CD4-positive, alpha-beta T cell treated with Interferon alpha-2 for 1 hour (primary cell): Measurements from ENCODE around the gene PRR19.

Source experiments
- DNase-seq, 2 donors: peaks; one replicate each; pipeline ENCODE4 v3.0.0-alpha.2; 2020 to 2022

PRR19 gene

DNA sequence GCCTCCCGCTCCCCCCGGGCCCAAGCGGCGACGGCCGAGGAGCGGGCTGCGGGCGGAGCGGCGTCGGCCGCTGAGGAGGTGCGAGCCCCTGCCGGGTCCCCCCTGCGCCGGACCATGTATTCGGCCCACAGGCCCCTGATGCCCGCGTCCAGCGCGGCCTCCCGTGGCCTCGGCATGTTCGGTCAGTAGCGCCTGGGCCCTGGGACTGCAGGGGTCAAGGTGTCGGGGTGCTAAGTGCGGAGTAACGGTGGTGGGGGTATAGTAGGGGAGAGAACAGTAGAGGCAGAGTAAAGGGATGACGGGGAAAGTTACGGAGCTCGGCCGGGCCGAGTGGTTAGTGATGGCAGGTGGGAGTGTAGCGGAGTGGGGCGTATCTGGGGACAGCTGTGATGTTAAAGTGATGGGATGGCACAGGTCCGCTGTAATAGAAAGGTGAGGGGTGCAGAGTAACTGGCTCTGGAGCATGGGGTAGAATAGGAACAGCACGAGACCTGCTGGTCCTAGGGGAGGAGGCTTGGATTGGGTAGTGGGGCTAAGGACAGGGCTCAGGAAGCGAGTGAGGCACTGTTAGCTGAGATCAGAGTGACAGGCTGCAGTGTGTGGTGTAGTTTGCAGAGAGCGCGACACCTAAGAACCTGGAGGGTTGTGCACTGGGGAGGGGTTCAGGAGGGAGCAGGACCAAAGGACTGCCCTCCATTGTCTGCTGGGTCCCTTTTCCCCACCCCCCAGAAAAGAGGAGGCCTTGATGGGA is 17.2 kb upstream of the PRR19 start:
- no peak for DNase-seq

DNA sequence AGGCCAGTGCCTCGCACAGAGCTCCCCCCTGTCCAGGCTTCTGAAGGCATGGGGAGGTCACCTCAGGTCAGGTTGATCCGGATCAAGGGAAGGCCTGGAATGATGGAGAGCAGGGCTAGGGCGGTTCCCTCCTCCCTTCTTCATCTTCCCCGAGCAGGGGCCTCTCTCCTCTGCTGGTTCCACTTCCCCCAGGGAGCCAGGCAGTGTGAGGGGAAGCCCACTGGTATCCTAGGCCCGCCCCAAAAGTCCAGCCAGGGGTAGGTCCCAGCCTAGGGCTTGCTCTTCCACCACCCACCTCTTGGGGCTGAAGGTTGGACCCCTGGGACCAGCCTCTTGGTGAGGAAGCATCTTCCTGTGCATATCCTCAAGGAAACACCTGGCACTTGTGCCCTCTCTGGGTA is 16.4 kb upstream of the PRR19 start:
- DNase-seq, result no peak

DNA sequence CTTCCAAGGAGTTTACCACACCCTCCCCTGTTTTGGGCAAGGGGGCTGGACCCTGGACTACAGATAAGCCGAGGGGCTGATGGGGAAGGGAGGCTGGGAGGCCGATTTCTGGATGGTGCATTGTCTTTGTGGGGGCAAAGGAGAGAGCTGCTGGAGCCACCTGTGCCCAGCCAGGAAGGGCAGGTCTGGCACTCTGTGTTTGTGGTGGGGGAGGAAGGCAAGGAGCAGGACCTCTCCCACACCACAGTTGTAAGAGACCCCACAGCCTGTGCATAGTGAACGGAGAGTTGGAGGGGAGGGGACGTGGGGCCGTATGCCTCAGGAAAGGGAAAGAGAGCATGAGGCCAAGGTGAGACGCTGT is 16.0 kb upstream of the PRR19 start:
- DNase-seq, result no peak

DNA sequence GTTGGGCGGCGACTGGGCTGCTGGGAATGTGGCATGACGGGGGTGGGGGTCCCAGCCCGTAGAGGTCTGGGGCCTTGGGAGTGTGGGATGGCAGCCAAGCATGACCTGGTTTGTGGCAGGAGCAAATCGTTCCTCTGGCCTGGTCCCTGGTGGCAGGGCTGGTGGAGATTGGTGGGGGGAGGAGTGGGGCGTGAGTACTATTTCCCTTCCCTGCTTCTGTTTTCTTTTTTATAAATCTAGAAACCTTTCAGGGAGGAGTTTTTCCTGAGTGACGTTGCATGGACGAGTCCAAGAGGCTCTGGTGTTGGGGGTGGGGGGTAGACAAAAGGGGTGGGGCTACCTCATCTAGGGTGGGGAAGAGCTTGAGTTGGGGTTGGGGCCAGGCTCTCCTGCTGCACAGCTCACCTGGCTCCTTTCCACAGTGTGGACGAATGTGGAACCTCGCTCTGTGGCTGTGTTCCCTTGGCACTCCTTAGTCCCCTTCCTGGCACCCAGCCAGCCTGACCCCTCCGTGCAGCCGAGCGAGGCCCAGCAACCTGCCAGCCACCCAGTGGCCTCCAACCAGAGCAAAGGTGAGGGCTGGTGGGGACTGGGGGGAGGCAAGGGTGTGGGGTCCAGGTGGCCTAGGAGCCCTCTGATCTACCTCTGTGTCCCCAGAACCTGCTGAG is 15.4 kb upstream of the PRR19 start:
- DNase-seq, result no peak

DNA sequence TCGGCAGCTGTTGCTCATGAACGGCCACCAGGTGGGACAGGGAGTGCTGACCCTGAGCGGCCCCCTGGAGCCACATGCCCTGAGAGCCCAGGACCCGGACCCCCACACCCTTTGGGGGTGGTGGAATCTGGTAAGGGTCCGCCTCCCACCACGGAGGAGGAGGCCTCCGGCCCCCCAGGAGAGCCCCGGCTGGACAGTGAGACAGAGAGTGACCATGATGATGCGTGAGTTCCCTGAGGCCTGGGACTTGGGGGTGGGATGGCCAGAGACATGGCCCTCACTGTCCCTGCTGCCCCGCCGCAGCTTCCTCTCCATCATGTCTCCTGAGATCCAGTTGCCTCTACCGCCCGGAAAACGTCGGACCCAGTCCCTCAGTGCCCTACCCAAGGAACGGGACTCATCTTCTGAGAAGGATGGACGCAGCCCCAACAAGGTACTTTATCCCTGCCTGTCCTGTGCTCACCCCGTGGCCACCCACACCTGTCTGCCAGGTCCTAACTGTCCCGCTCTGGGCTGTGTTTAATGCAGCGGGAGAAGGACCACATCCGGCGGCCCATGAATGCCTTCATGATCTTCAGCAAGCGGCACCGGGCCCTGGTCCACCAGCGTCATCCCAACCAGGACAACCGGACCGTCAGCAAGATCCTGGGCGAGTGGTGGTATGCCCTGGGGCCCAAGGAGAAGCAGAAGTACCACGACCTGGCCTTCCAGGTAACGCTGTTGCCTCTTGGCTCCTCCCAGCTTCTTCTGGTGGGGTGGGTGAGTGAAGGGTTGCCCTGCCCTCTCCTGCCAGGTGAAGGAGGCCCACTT is 14.7 kb upstream of the PRR19 start:
- no peak for DNase-seq

DNA sequence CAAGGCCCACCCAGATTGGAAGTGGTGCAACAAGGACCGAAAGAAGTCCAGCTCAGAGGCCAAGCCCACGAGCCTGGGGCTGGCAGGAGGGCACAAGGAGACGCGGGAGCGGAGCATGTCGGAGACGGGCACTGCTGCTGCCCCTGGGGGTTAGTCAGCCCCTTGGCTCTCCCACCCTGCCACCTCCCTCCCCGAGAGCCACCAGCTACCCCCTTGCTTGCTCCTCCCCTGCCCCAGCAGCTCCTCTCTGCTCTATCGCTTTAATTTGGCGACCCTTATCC is 14.2 kb upstream of the PRR19 start:
- no peak for DNase-seq

DNA sequence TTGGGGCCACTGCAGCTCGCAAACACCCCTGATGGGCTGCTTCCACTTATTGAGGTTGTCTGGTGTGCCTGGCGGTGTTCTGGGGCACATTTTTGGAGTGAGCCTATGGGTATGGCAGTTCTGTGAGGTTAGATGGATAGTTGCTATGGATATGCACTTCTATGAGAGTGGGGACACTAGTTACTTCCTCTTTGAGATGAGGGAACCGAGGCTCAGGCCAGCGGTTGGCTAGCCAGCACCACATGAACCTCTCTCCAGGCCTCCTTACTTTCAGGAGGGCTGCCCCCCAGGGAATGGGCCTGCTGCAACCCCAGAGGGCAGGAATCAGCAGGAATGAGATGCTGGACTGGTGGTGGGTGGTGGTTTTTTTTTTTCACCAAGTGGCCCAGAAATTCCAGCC is 13.5 kb upstream of the PRR19 start:
- DNase-seq, result no peak

DNA sequence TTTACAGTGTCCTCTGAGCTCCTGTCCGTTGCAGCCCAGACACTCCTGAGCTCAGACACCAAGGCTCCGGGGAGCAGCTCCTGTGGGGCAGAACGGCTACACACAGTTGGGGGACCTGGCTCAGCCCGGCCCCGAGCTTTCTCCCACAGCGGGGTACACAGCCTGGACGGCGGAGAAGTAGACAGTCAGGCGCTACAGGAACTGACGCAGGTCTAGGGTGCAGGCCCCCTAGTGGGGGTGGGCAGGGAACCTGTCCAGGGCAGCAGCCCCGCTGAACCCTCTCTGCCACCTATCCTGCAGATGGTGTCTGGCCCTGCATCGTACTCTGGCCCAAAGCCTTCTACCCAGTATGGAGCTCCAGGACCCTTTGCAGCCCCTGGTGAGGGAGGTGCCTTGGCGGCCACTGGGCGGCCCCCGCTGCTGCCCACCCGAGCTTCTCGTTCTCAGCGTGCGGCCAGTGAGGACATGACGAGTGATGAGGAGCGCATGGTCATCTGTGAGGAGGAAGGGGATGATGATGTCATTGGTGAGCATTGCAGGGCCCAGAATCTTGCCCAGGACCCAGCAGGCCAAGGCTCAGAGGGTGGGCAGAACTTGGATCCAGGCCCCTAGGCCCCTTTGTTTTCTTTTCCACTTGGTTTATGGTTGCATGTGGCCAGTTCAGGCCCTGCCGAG is 12.9 kb upstream of the PRR19 start:
- DNase-seq, result no peak

DNA sequence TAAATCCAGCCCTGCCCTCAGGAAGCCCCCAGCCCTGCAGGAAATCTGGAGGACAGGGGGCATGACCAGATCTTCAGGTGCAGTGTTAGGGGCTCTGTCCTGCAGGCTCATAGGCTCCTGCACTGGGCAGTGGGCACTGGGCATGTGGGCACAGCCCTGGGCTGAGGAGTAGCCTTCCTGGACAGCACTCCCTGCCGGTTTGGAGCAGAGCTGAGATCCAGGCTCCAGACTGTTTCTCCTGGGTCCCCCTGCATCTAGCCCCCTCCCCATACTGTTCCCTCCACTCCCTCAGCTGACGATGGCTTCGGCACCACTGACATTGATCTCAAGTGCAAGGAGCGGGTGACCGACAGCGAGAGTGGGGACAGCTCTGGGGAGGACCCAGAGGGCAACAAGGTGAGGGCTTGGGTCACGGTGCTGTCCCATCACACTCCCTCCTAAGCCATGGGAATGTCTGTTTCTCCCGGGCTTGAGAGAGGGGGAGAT is 12.3 kb upstream of the PRR19 start:
- DNase-seq, result no peak

DNA sequence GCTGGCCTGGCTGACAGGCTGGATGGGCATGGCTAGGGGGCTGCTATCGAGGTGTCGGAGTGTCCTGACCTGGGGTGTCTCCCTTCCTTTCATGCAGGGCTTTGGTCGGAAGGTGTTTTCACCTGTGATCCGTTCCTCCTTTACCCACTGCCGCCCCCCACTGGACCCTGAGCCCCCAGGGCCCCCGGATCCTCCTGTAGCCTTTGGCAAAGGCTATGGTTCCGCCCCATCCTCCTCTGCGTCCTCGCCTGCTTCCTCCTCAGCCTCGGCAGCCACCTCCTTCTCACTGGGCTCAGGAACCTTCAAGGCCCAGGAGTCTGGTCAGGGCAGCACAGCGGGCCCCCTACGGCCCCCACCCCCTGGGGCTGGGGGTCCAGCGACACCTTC is 11.8 kb upstream of the PRR19 start:
- DNase-seq, result no peak

DNA sequence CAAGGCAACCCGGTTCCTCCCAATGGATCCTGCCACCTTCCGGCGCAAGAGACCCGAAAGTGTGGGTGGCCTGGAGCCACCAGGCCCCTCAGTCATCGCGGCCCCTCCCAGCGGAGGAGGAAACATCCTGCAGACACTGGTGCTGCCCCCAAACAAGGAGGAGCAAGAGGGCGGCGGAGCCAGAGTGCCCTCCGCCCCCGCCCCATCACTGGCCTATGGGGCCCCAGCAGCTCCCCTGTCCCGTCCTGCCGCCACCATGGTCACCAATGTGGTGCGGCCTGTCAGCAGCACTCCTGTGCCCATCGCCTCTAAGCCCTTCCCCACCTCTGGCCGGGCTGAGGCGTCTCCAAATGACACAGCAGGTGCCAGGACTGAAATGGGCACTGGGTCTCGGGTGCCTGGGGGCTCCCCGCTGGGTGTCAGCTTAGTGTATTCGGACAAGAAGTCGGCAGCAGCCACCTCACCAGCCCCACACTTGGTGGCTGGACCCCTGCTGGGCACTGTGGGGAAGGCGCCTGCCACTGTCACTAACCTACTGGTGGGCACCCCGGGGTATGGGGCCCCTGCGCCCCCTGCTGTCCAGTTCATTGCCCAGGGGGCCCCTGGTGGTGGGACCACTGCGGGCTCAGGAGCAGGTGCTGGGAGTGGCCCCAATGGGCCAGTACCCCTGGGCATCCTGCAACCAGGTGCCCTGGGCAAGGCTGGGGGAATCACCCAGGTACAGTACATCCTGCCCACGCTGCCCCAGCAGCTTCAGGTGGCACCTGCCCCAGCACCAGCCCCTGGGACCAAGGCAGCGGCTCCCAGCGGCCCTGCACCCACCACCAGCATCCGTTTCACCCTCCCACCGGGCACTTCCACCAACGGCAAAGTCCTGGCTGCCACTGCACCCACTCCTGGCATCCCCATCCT is 11.2 kb upstream of the PRR19 start:
- peak; percentile 62 to 72 for DNase-seq

DNA sequence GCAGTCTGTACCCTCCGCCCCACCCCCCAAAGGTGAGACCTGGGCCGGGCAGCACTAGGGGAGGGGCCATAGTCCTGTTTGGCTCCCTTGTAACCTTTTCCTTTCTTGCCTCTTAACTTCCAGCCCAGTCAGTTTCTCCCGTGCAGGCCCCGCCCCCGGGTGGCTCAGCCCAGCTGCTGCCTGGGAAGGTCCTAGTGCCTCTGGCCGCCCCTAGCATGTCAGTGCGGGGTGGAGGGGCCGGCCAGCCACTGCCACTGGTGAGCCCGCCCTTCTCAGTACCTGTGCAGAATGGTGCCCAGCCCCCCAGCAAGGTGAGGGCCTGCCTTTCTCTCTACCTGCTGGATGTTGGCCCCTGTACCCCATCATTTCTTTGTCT is 10.5 kb upstream of the PRR19 start:
- no peak for DNase-seq

DNA sequence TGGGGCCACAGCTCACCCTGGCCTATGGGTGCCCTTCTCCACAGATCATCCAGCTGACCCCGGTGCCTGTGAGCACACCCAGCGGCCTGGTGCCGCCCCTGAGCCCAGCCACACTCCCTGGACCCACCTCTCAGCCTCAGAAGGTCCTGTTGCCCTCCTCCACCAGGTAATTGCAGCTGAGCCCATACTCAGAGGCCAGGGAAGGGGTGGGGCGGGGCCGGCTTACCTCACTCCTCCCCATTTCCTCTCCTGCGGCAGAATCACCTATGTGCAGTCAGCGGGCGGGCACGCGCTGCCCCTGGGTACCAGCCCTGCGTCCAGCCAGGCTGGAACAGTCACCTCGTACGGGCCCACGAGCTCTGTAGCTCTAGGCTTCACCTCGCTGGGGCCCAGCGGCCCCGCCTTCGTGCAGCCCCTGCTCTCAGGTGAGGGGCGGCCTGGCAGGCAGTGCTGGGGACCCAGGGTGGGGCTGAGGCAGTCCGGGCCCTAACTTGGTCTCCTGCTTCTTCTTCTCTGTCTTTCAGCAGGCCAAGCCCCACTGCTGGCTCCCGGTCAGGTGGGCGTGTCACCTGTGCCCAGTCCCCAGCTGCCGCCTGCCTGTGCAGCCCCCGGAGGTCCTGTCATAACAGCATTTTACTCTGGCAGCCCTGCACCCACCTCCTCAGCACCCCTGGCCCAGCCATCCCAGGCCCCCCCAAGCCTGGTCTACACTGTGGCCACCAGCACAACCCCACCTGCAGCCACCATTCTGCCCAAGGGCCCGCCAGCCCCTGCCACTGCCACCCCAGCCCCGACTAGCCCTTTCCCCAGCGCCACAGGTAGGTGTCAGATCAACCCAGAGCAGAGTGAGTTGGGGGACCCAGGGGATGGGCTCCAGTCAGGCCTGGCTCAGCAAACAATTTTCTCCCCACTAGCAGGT is 9.6 kb upstream of the PRR19 start:
- DNase-seq, result no peak

DNA sequence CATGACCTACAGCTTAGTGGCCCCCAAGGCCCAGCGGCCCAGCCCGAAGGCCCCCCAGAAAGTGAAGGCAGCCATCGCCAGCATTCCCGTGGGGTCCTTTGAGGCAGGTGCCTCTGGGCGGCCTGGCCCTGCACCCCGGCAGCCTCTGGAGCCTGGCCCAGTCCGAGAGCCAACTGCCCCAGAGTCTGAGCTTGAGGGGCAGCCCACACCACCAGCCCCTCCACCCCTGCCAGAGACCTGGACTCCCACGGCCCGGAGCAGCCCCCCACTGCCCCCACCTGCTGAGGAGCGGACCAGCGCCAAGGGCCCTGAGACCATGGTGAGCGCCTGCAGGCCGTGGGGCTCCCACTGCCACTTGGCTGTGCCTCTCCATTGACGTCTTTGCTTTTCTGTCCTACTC is 9.0 kb upstream of the PRR19 start:
- no peak for DNase-seq

DNA sequence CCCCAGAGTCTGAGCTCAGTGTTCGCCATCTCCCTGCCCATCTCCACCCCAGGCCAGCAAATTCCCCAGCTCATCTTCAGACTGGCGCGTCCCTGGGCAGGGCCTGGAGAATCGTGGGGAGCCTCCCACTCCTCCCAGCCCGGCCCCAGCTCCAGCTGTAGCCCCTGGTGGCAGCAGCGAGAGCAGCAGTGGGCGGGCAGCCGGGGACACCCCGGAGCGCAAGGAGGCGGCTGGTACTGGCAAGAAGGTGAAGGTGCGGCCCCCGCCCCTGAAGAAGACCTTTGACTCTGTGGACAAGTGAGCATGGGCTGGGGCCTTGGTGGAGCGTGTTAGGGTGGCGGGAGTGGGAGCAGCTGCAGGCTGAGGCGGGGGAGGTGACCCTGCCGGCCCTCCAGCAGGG is 8.4 kb upstream of the PRR19 start:
- no peak for DNase-seq

DNA sequence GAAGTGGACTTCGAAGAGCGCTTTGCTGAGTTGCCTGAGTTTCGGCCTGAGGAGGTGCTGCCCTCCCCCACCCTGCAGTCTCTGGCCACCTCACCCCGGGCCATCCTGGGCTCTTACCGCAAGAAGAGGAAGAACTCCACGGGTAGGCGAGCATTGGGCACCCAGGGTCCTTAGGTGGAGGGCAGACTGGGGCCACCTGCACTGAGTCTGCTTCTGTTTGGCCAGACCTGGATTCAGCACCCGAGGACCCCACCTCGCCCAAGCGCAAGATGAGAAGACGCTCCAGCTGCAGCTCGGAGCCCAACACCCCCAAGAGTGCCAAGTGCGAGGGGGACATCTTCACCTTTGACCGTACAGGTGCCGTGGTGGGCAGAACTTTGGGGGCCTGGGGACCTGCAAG is 8.0 kb upstream of the PRR19 start:
- no peak for DNase-seq

DNA sequence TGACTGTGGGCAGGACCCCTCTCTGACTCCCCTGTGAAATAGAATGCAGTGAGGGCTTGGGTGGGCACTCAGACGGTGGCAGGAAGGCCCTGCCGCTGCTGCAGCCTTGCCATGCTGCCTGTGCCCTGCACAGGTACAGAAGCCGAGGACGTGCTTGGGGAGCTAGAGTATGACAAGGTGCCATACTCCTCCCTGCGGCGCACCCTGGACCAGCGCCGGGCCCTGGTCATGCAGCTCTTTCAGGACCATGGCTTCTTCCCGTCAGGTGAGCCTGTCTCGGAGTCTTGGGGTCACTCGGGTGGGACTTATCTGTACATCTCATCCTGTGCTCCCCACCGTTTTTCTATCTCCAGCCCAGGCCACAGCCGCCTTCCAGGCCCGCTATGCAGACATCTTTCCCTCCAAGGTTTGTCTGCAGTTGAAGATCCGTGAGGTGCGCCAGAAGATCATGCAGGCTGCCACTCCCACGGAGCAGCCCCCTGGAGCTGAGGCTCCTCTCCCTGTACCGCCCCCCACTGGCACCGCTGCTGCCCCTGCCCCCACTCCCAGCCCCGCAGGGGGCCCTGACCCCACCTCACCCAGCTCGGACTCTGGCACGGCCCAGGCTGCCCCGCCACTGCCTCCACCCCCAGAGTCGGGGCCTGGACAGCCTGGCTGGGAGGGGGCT is 7.3 kb upstream of the PRR19 start:
- DNase-seq, result no peak

DNA sequence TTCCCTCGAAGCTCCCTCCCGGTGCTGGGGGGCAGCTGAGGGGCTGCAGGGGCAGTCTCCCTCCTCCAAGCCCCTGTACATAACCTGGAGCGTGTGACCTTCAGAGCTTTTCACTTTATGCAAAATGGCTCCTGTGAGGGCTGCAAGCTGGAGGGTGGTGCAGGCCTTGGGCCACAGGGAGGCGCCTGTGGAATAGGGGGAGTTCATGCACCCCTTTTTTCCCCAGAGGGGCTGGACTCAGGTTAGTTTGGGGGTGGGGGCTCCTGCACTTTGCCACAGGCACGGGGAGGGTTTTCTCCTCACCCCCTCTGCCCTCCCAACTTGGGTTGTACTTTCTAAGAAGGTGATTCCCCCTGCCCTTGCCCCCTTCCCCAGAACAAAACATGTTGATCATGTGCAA is 6.6 kb upstream of the PRR19 start:
- DNase-seq, result no peak

DNA sequence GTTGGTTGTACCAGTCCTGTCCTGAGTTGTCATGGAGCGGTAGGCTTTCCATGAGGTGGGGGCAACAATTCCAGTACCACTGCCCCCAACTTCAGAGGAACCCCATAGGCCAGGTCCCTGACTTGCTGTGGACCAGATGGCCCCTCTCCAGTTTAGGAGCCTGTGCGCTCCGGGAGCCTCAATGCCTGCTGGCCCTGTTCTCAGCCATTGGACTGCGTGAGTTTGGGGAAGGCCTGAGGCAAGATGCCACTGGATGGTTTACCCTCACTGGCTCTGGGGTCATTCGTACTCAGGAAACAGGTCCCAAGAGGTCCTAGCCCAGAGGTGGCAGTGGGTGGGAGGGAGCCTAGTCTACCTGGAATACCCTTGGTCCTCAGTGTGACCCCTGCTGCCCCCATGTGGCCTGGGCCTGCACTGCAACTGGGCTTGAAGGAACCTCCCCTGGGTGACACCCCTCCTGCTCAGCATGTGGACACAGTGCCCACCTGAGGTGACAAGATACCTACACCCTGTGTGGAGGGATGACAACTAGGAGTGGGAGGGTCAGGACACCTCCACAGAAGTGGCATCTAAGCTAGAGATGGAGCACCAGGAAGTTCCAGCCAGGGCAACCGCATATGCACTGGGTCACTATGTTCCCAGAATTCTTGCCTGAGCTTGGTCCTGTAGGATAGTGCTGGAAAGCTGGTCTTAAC is 6.0 kb upstream of the PRR19 start:
- DNase-seq, result peak; percentile 86 to 90

DNA sequence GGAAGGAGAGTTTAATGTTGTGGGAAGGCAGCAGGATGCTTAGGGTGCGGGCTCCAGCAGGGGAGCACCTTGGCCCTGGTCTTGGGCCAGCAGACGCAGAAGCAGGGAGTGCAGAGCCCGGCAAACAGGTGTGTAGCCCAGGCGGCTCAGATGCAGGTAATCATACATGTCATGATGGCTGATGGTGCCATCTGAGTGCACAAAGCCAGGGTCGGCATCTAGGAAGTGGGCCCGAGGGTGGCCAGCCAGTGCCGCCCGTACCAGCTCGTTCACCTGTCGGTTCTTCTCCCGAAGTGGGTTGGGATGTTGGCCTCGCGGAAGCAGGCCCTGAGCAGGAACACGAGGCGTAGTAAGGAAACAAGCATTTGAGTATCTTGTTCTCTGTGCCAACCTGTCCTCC is 4.9 kb upstream of the PRR19 start:
- DNase-seq, result no peak
